Esophagus muscularis mucosa (tissue), 4 donors: ENCODE results near the gene ASPDH.

Experiments
- CTCF ChIP-seq, 3 experiments: fragments of 200-600 bp in 2 of 3; fragments of 450-650 bp in 1 of 3; sonication (generic) in 2 of 3; IDR thresholded peaks; one replicate each; pipeline ENCODE4 v1.5.1; 2017 to 2019; ENCODE audit warnings: antibody characterized with exemption in 3 of 3, mild to moderate bottlenecking in 2 of 3, moderate library complexity in 1 of 3
- EP300 ChIP-seq: sonication (generic); formaldehyde crosslinking; IDR thresholded peaks from one replicate; pipeline ENCODE4 v1.6.1; 2017; ENCODE audit warnings: antibody characterized with exemption
- POLR2A ChIP-seq: fragments of 450-650 bp; IDR thresholded peaks from one replicate; pipeline ENCODE4 v1.6.1; 2017; ENCODE audit warnings: antibody characterized with exemption, moderate library complexity, mild to moderate bottlenecking, low read depth
- POLR2AphosphoS5 ChIP-seq, 2 donors: sonication (generic); formaldehyde crosslinking; IDR thresholded peaks; one replicate each; pipeline ENCODE4 v1.6.1; 2017; ENCODE audit warnings: antibody characterized with exemption in 2 of 2

DNA sequence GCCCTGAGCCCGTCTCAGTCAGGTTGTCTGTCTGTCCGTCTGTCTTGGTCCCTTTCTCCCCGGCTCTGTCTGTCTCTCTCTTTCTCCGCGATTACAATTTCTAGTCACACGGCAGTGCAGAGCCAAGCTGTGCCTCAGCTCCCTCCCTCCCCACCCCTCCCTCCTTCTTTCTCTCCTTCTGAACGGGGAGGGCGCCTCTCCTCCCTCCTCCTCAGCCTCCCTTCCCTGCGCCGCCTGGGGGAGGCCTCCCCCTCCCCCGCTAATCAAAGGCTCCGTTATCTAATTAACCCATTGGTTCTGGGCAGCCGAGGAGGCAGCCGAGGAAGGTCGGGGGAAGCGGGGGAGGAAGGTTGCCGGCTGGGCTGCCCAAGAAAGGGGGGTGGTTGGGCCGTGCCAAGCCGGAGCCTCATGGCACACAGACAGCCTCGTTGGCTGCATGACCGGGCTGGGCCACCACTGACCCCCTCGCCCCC lies 38.0 kb upstream of the ASPDH start:
- no peak for TF ChIP-seq CTCF (IDR thresholded peaks at IDR 0.05)
- no peak for TF ChIP-seq POLR2A
- TF ChIP-seq POLR2AphosphoS5 (IDR thresholded peaks at IDR 0.05) = no peak
- TF ChIP-seq EP300 = no peak
